ENCODE data around the gene DEGS2. TPM values are rescaled to one million over a fixed set of nuclear protein-coding genes. Genes with fewer than 3 reads are reported as not detected.
A peak's percentile ranks its signal among the peaks of the same experiment; 100 is the strongest.

The DEGS2 gene
- total and polyA plus RNA-seq, 4 experiments from 2014 or later, result 0.14 to 0.81 TPM; not detected in 2

DNA sequence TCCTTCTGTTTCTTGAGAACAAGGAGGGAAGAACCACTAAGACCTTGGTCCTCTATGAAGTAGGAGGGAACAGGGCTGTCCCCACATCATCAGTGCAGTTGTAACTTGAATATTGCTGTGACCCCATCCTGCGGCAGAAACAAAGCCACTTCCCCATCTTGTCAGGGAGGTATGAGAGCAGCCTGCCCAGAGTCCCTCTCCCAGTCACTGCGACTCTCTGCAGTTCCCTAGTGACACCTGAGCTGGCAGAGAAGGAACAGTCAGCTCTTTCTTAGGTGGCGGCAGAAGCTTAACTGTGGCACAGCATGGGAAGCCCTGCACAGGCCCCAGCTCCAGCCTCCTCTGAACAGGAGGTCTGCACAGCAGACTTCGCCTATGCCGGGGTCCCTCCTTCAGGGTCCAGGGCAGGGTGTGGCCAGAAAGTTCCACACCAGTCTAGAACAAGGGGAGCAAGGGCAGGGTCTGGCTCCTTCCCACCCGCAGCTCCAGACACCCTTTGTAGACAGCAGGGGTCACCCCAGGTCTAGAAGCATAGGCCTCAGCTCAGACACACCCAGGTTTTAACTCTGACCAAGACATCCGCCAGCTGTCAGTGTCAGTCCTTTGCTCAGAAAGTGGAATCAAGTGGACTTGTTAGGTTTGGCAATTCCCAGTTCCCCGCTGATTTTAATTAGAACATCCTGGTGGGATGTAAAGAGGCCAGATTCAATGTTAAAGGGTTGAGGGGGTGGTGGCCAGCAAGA lies 36.8 kb downstream of the DEGS2 start:
- H3K4me3 ChIP-seq (ENCODE audit: low read length in 2 of 2), result no peak overlapping the region
- Mint-ChIP-seq H3K4me1 (peaks cover 9 to 17% (median 13%) of the 10 kb centered on the region in 4 donors), H3K36me3 (peaks cover 39 to 78% of the 10 kb centered on the region in 2 donors), H3K9me3 (peaks cover 0 to 2% (median 0%) of the 10 kb centered on the region in 8 donors), H3K27me3 (no peaks in the 10 kb centered on the region), H3K27ac (peak overlapping the region in 6 of 7 donors; percentile 14 to 85 (median 67)), H3K4me3 (no peak overlapping the region)
- no peaks in the 10 kb centered on the region for H3K27me3 ChIP-seq (ENCODE audit: insufficient read depth, low read length)
- DNase-seq, result no peak
- POLR2A ChIA-PET (ENCODE audit: partially characterized antibody), result interaction anchor here (0.7 to 34.5 kb wide), 5 partner anchors 9 to 57 kb away, joined by 3 to 941 read pairs (median 4); partner anchors contain the start of gene EVL
- intact Hi-C loops (cut with micrococcal nuclease), result no loop called here
- H3K36me3 ChIP-seq (ENCODE audit: insufficient read depth, low read length), result peaks cover 92% of the 10 kb centered on the region
- peaks cover 4% of the 10 kb centered on the region for H3K4me1 ChIP-seq (ENCODE audit: insufficient read depth, low read length)
- CTCF ChIA-PET (ENCODE audit: partially characterized antibody), result interaction anchor here (1.6 kb wide), 1 partner anchor 70 kb away, joined by 7 read pairs; no protein-coding TSS in a partner anchor
- peak overlapping the region; percentile 2 for H3K27ac ChIP-seq (ENCODE audit: low read depth, low read length)
- no peaks in the 10 kb centered on the region for H3K9me3 ChIP-seq (ENCODE audit: control insufficient read depth in 1 of 2, low read length in 2 of 2)

DNA sequence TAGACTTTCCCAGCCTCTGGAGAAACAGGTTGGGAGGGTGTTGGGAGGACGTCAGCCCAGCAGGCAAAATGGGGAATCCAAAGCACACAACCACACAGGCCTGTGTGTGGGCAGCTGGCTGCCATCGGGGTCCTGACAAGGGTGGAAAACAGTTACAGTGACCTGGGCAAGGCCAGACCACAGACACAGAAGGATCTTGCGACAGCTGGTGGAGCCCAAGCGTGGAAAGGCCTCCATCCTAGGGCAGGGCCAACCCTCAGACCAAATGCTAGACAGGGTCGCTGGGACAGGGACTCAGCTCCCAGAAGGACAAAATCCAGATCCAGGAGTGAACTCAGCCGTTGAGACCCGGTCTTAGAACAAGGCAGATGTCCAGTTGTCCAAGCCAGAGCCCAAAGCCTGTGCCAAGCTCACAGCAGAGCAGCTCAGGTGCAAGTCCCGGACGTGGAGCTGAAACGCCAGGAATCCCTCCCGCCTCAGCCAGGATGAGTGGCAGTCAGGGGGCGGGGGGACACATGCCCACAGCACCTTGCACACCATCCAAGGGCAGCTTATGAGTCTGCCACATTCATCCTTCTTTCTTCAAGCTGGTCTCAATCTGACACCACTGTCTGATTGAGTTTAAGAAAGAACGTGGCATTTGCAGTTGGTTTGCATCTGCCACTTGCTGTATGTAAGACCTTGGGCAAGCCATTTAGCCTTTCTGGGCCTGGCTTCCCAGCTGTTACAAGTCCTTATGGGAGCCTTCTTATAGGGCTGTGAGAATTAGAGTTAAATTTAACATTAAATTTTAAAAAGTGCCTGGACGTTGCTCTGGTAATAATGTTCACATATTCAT lies 37.6 kb downstream of the DEGS2 start:
- no peaks in the 10 kb centered on the region for H3K27me3 Mint-ChIP-seq
- Histone ChIP-seq H3K36me3 (ENCODE audit: insufficient read depth, low read length) (peaks cover 92% of the 10 kb centered on the region), H3K27ac (ENCODE audit: low read depth, low read length) (no peak overlapping the region), H3K4me3 (ENCODE audit: low read length in 2 of 2) (no peak overlapping the region), H3K27me3 (ENCODE audit: insufficient read depth, low read length) (no peaks in the 10 kb centered on the region), H3K4me1 (ENCODE audit: insufficient read depth, low read length) (peaks cover 4% of the 10 kb centered on the region), H3K9me3 (ENCODE audit: control insufficient read depth in 1 of 2, low read length in 2 of 2) (no peaks in the 10 kb centered on the region)
- peaks cover 0 to 2% (median 0%) of the 10 kb centered on the region in 8 donors for H3K9me3 Mint-ChIP-seq
- no peak overlapping the region for H3K4me3 Mint-ChIP-seq
- POLR2A ChIA-PET (ENCODE audit: partially characterized antibody), result interaction anchor here (0.7 to 34.5 kb wide), 7 partner anchors 10 to 56 kb away, joined by 3 to 941 read pairs (median 4); partner anchors contain the start of gene EVL
- no peak for DNase-seq
- CTCF ChIA-PET (ENCODE audit: partially characterized antibody), result interaction anchor here (1.4 to 2.1 kb wide), 3 partner anchors 14 to 71 kb away, joined by 5 to 7 read pairs (median 7); no protein-coding TSS in a partner anchor
- intact Hi-C loops (cut with micrococcal nuclease), result no loop called here
- peaks cover 9 to 17% (median 16%) of the 10 kb centered on the region in 4 donors for H3K4me1 Mint-ChIP-seq
- peak overlapping the region in 5 of 7 donors; percentile 12 to 68 (median 37) for H3K27ac Mint-ChIP-seq
- peaks cover 35 to 75% of the 10 kb centered on the region in 2 donors for H3K36me3 Mint-ChIP-seq

DNA sequence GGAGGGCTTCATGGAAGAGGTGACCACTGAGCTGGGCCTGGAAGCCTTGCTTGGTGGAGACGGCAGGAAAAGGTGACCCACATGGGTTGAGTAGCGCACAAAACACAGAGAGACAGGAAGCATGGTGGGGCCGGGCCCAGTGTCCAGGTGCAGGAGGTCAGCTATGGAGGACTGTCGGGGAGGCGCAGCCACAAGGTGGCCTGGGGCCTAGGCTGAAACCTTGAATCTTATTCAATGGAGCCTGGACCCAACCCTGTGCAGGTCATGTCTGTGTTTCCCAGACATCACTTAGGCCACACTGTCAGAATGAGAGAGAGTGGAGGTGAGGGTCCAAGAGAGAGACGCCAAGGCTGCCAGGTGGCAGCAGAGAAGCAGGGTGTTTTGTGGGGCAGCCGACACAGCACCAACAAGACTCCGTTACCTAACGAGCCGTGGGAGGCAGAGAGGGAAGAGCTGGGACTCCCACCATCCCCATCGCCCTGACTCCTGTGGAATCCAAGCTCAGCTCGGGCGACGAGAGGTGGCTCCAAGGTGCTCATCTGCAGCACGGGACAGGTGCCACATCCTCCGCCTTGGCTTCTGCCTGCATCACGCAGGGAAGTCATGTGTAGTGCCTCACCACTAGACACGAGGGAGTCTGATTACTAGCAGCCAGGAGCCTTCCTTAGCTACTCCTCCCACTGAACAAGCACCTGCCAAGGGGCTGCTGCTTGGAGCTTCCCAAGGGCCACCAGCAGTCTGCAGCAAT lies 38.7 kb downstream of the DEGS2 start:
- ChIA-PET CTCF (ENCODE audit: partially characterized antibody) (interaction anchor here (1.4 to 2.1 kb wide), 3 partner anchors 13 to 72 kb away, joined by 5 to 7 read pairs (median 7); no protein-coding TSS in a partner anchor), POLR2A (ENCODE audit: partially characterized antibody) (interaction anchor here (1.1 to 34.5 kb wide), 6 partner anchors 11 to 165 kb away, joined by 3 to 941 read pairs (median 4); partner anchors contain the start of gene EVL)
- Mint-ChIP-seq H3K27ac (peak overlapping the region in 6 of 7 donors; percentile 62 to 88 (median 74)), H3K36me3 (peaks cover 42 to 80% of the 10 kb centered on the region in 2 donors), H3K9me3 (peaks cover 0 to 2% (median 0%) of the 10 kb centered on the region in 8 donors), H3K4me3 (no peak overlapping the region), H3K4me1 (peaks cover 12 to 22% (median 18%) of the 10 kb centered on the region in 4 donors), H3K27me3 (no peaks in the 10 kb centered on the region)
- Histone ChIP-seq H3K4me3 (ENCODE audit: low read length in 2 of 2) (no peak overlapping the region), H3K4me1 (ENCODE audit: insufficient read depth, low read length) (peaks cover 4% of the 10 kb centered on the region), H3K27me3 (ENCODE audit: insufficient read depth, low read length) (no peaks in the 10 kb centered on the region), H3K9me3 (ENCODE audit: control insufficient read depth in 1 of 2, low read length in 2 of 2) (no peaks in the 10 kb centered on the region), H3K27ac (ENCODE audit: low read depth, low read length) (no peak overlapping the region), H3K36me3 (ENCODE audit: insufficient read depth, low read length) (peaks cover 92% of the 10 kb centered on the region)
- DNase-seq, result no peak
- intact Hi-C loops (cut with micrococcal nuclease), result no loop called here

DNA sequence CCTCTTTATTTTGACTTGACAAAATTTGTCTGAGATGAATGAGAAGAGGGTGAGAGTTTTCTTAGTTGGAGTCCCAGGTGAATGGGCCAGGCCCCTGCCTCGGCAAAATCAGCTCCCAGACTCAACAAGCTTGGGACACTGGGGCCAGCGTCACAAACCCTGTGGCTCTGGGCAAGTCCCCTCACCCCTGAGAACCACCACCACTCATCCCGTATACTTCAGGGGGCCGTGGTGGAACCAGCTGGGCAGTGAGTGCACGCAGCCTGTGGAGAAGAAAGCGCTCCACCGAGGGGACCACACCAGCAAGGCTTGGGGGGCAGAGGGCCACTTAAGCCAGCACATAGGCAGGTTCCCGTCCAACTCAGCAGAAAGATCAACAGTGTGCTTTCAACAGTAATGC lies 40.2 kb downstream of the DEGS2 start:
- Mint-ChIP-seq H3K4me1 (peaks cover 11 to 22% (median 16%) of the 10 kb centered on the region in 4 donors), H3K4me3 (no peak overlapping the region), H3K9me3 (no peaks in the 10 kb centered on the region), H3K36me3 (peaks cover 39 to 76% of the 10 kb centered on the region in 2 donors), H3K27ac (peak overlapping the region in 4 of 7 donors; percentile 38 to 81 (median 52)), H3K27me3 (no peaks in the 10 kb centered on the region)
- Histone ChIP-seq H3K4me3 (ENCODE audit: low read length in 2 of 2) (no peak overlapping the region), H3K27ac (ENCODE audit: low read depth, low read length) (no peak overlapping the region), H3K27me3 (ENCODE audit: insufficient read depth, low read length) (no peaks in the 10 kb centered on the region), H3K4me1 (ENCODE audit: insufficient read depth, low read length) (peaks cover 4% of the 10 kb centered on the region), H3K9me3 (ENCODE audit: control insufficient read depth in 1 of 2, low read length in 2 of 2) (no peaks in the 10 kb centered on the region), H3K36me3 (ENCODE audit: insufficient read depth, low read length) (peaks cover 96% of the 10 kb centered on the region)
- CTCF ChIA-PET (ENCODE audit: partially characterized antibody), result interaction anchor here (1.0 to 49.4 kb wide), 2 partner anchors 11 to 42 kb away, joined by 5 to 1350 read pairs; partner anchors contain the start of gene EVL
- POLR2A ChIA-PET (ENCODE audit: partially characterized antibody), result interaction anchor here (1.0 to 34.5 kb wide), 6 partner anchors 9 to 53 kb away, joined by 3 to 941 read pairs (median 4); partner anchors contain the start of gene EVL
- intact Hi-C loops (cut with micrococcal nuclease), result no loop called here
- no peak for DNase-seq

DNA sequence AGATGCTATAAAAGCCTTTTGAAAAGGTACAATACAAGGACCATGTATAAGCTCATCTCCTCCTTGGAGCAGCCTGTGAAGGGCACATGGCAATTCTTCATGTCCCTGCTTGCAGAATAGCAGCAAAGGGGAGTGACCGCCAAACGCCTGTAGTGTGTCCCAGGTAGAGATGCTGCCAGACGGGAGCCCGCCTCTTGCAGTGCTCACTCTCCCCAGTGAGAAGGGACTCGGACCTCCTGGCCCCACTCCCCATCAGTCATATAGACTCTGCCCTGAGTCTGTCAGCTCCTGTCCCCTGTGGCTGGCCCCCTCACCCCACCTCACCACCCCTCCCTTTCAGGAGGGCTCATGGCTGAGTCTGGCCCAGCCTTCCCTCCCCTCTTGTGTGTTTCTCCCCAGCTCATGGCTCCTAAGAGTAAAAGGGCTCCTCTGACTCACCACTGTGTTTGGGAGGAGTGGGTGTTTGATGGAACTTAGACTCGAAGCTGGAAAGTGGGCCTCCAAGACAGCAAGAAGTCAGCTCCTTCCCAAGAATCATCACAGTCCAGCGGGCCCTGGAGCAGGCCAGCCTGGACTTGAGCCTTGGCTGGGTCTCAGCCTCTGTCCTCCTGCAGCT lies 40.9 kb downstream of the DEGS2 start:
- Mint-ChIP-seq H3K27ac (peak overlapping the region in 6 of 7 donors; percentile 34 to 80 (median 56)), H3K36me3 (peaks cover 39 to 79% of the 10 kb centered on the region in 2 donors), H3K9me3 (no peaks in the 10 kb centered on the region), H3K27me3 (no peaks in the 10 kb centered on the region), H3K4me1 (peaks cover 11 to 27% (median 19%) of the 10 kb centered on the region in 4 donors), H3K4me3 (no peak overlapping the region)
- H3K27ac ChIP-seq (ENCODE audit: low read depth, low read length), result no peak overlapping the region
- peaks cover 96% of the 10 kb centered on the region for H3K36me3 ChIP-seq (ENCODE audit: insufficient read depth, low read length)
- H3K9me3 ChIP-seq (ENCODE audit: control insufficient read depth in 1 of 2, low read length in 2 of 2), result no peaks in the 10 kb centered on the region
- H3K27me3 ChIP-seq (ENCODE audit: insufficient read depth, low read length), result no peaks in the 10 kb centered on the region
- ChIA-PET POLR2A (ENCODE audit: partially characterized antibody) (interaction anchor here (1.0 to 34.5 kb wide), 6 partner anchors 9 to 52 kb away, joined by 3 to 941 read pairs (median 4); partner anchors contain the start of gene EVL), CTCF (ENCODE audit: partially characterized antibody) (interaction anchor here (1.0 to 49.4 kb wide), 4 partner anchors 10 to 63 kb away, joined by 3 to 1350 read pairs (median 67); partner anchors contain the start of gene EVL)
- intact Hi-C loops (cut with micrococcal nuclease), result no loop called here
- peaks cover 9% of the 10 kb centered on the region for H3K4me1 ChIP-seq (ENCODE audit: insufficient read depth, low read length)
- DNase-seq, result no peak
- no peak overlapping the region for H3K4me3 ChIP-seq (ENCODE audit: low read length in 2 of 2)
